OCI-LY7 (cell line): ENCODE measurements around the gene FANCL. TPM values are rescaled to one million over a fixed set of nuclear protein-coding genes. Genes with fewer than 3 reads are reported as not detected.

Experiments used
- BruUV-seq: library from RNA; stranded (reverse); fragments of 400-500 nt; replicated peaks from 2 replicates; lab custom pipeline; 2021; lab: Mats Ljungman, UMichigan
- CTCF ChIA-PET: fragments of 300-600 bp; sonication (Branson Sonifier 250); formaldehyde crosslinking; loops from one replicate; lab custom pipeline; 2022; ENCODE audit warnings: antibody characterized with exemption; ENCODE audit not compliant: unreplicated experiment; lab: Charles Lee
- POLR2A ChIA-PET: fragments of 300-600 bp; sonication (Branson Sonifier 250); formaldehyde crosslinking; loops from one replicate; lab custom pipeline; 2022; ENCODE audit warnings: antibody characterized with exemption; lab: Charles Lee
- DNase-seq: peaks from one replicate; pipeline ENCODE4 v3.0.0-alpha.2; 2015; ENCODE audit warnings: low spot score
- H2AFZ ChIP-seq: fragments of 200-600 bp; sonication (generic), shearing (Covaris generic); 2 replicates; pipeline ENCODE4 v1.6.1; 2014; ENCODE audit warnings: mild to moderate bottlenecking, antibody characterized with exemption, low read length, moderate library complexity
- H3K27ac ChIP-seq: fragments of 200-600 bp; sonication (generic); 2 replicates; pipeline ENCODE4 v1.5.1; 2014; ENCODE audit warnings: mixed run types, low read depth, mild to moderate bottlenecking, moderate library complexity, low read length, inconsistent platforms; ENCODE audit not compliant: poor library complexity, severe bottlenecking
- H3K36me3 ChIP-seq: fragments of 200-600 bp; sonication (generic); 2 replicates; pipeline ENCODE4 v1.6.1; 2014; ENCODE audit warnings: mild to moderate bottlenecking, antibody characterized with exemption, low read length, moderate library complexity, mixed read lengths; ENCODE audit not compliant: insufficient read depth
- H3K4me1 ChIP-seq: fragments of 200-600 bp; sonication (generic); 2 replicates; pipeline ENCODE4 v1.5.1; 2014; ENCODE audit warnings: mild to moderate bottlenecking, low read length; ENCODE audit not compliant: insufficient read depth, poor library complexity, severe bottlenecking
- H3K4me2 ChIP-seq: fragments of 200-600 bp; sonication (generic); 2 replicates; pipeline ENCODE4 v1.6.1; 2014; ENCODE audit warnings: mild to moderate bottlenecking, low read length
- H3K4me3 ChIP-seq: fragments of 200-600 bp; sonication (generic); 2 replicates; pipeline ENCODE4 v1.5.1; 2014; ENCODE audit warnings: mild to moderate bottlenecking, low read depth, low read length; ENCODE audit not compliant: poor library complexity, severe bottlenecking
- H3K79me2 ChIP-seq: fragments of 200-600 bp; sonication (generic); 2 replicates; pipeline ENCODE4 v1.6.1; 2016; ENCODE audit warnings: low read depth, mild to moderate bottlenecking, low read length, moderate library complexity, mixed read lengths; ENCODE audit not compliant: insufficient read depth
- H3K9me2 ChIP-seq: fragments of 200-600 bp; sonication (generic); 2 replicates; pipeline ENCODE4 v1.6.1; 2016; ENCODE audit warnings: mild to moderate bottlenecking, low read length, mixed read lengths; ENCODE audit not compliant: insufficient read depth
- H3K9me3 ChIP-seq: fragments of 200-600 bp; sonication (generic); 2 replicates; pipeline ENCODE4 v1.6.1; 2014; ENCODE audit warnings: mild to moderate bottlenecking, mixed run types, low read length, mixed read lengths
- H4K20me1 ChIP-seq: fragments of 200-600 bp; sonication (generic); 2 replicates; pipeline ENCODE4 v1.6.1; 2014; ENCODE audit warnings: mild to moderate bottlenecking, antibody characterized with exemption, low read length, moderate library complexity, mixed read lengths; ENCODE audit not compliant: insufficient read depth
- CTCF ChIP-seq: fragments of 200-600 bp; sonication (generic); conservative IDR thresholded peaks from 2 replicates; pipeline ENCODE4 v1.5.1; 2014; ENCODE audit warnings: mild to moderate bottlenecking, antibody characterized with exemption, low read length, moderate library complexity, mixed read lengths
- EZH2phosphoT487 ChIP-seq: fragments of 200-600 bp; sonication (generic); IDR thresholded peaks from 2 replicates; pipeline ENCODE4 v1.6.1; 2018; ENCODE audit warnings: low read depth, borderline replicate concordance, mild to moderate bottlenecking, mixed run types, antibody characterized with exemption, low read length, moderate library complexity, mixed read lengths
- intact Hi-C: fragments of 100-400 bp; cut with micrococcal nuclease; formaldehyde crosslinking; loops from one replicate; pipeline ENCODE4 v1.10.0; 2022; ENCODE audit not compliant: unreplicated experiment
- total RNA-seq, 2 experiments: library from RNA; depleted of rRNA in 1 of 2; stranded (reverse); fragments of >200 nt in 1 of 2; shearing (Covaris generic) in 1 of 2; gene quantifications; 2 replicates each; pipeline ENCODE4 v1.2.3, GENCODE V29; 2014 to 2022

FANCL gene
- total RNA-seq, 2 experiments from 2014 or later = 32.8 to 33.0 TPM

DNA sequence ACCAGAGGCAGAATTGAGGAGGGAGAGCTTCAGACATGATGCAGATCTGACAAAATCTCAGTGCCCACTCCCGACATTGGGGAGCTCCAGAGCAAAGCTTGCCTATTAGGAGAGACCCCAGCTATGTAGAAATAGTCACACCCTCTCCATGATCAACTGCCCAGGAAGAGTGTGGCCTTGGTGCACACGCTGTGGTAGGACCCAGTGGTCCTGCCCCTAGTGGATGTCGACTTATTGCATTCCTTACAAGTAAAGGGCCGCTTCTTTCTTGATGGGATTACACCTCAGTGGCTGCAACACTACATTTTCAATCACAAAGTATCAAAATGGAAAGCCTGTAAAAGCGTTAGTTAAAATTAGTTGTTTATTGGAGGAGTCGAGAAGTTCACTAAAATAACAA, 130.4 kb downstream of the FANCL start:
- Histone ChIP-seq H3K36me3 (no peaks in the 10 kb centered on the region), H3K4me1 (no peaks in the 10 kb centered on the region), H3K4me3 (no peak overlapping the region), H3K9me3 (no peaks in the 10 kb centered on the region), H4K20me1 (no peaks in the 10 kb centered on the region), H3K79me2 (no peaks in the 10 kb centered on the region), H3K27ac (no peak overlapping the region), H3K4me2 (no peak overlapping the region), H3K9me2 (no peaks in the 10 kb centered on the region), H2AFZ (no peak overlapping the region)
- BruUV-seq = no TSS peak
- TF ChIP-seq EZH2phosphoT487 (no peak), CTCF (peak; percentile 34; the same call in 1 of the 2 replicates)
- POLR2A ChIA-PET = no interaction called here
- no peak for DNase-seq
- intact Hi-C loops = no loop called here
- CTCF ChIA-PET = no interaction called here

DNA sequence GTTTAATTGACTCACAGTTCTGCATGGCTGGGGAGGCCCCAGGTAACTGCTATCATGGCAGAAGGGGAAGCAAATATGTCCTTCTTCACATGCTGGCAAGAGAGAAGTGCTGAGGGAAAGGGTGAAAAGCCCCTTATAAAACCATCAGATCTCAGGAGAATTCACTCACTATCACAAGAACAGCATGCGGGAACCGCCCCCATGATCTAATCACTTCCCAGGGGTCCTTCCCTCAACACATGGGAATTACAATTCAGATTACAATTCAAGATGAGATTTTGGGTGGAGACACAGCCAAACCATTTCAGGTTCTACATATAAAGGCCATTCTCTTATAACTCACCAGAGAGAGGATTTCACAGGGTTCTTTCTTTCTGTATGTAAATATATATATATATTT, 131.6 kb downstream of the FANCL start:
- TF ChIP-seq EZH2phosphoT487 = no peak
- no peak for TF ChIP-seq CTCF
- CTCF ChIA-PET = no interaction called here

More for the DNA sequence above, 131.6 kb downstream of the FANCL start:
- no peaks in the 10 kb centered on the region for H3K9me2 ChIP-seq
- no peaks in the 10 kb centered on the region for H3K79me2 ChIP-seq
- intact Hi-C loops = no loop called here
- H3K4me3 ChIP-seq = no peak overlapping the region
- no peak overlapping the region for H3K4me2 ChIP-seq
- no peaks in the 10 kb centered on the region for H3K36me3 ChIP-seq
- H3K9me3 ChIP-seq = no peaks in the 10 kb centered on the region
- no peak overlapping the region for H2AFZ ChIP-seq
- no peak overlapping the region for H3K27ac ChIP-seq
- BruUV-seq = no TSS peak
- POLR2A ChIA-PET = no interaction called here
- H3K4me1 ChIP-seq = no peaks in the 10 kb centered on the region
- DNase-seq = no peak
- no peaks in the 10 kb centered on the region for H4K20me1 ChIP-seq

Other genes starting within 250 kb of the FANCL start
- gene VRK2, start 194.5 kb downstream of the FANCL start, total RNA-seq (2014; rRNA removed; shearing (Covaris generic)) = 17.2 and 17.7 TPM in 2 replicates
- gene VRK2, start 194.5 kb downstream of the FANCL start, total RNA-seq (2022) = 22.7 and 24.7 TPM in 2 replicates